Cerebellar nuclear complex (tissue), 1 donor: ENCODE data around the gene ZBTB16.

Experiments
- DNase-seq, 2 experiments: peaks; one replicate each; lab custom pipeline; 2025; lab: John Stamatoyannopoulos, UW

Gene ZBTB16

GRCh38 chr11:114106986-114107385, 47.5 kb downstream of the ZBTB16 start:
- DNase-seq: no peak

GRCh38 chr11:114108501-114109205, 49.1 kb downstream of the ZBTB16 start:
- DNase-seq: no peak

GRCh38 chr11:114109206-114110090, 49.9 kb downstream of the ZBTB16 start:
- no peak for DNase-seq

GRCh38 chr11:114110123-114110522, 50.6 kb downstream of the ZBTB16 start:
- DNase-seq: no peak

GRCh38 chr11:114110952-114111947, 51.7 kb downstream of the ZBTB16 start:
- no peak for DNase-seq

GRCh38 chr11:114115451-114115928, 56.0 kb downstream of the ZBTB16 start:
- DNase-seq: no peak

- no peak for DNase-seq
Measured at GRCh38 chr11:114116357-114116756, 56.8 kb downstream of the ZBTB16 start.

- DNase-seq: no peak
Measured at GRCh38 chr11:114116800-114117199, 57.3 kb downstream of the ZBTB16 start.

GRCh38 chr11:114120606-114121005, 61.1 kb downstream of the ZBTB16 start:
- DNase-seq: no peak

- DNase-seq: no peak
Measured at GRCh38 chr11:114121138-114121537, 61.6 kb downstream of the ZBTB16 start.

GRCh38 chr11:114121804-114122504, 62.4 kb downstream of the ZBTB16 start:
- no peak for DNase-seq

- no peak for DNase-seq
Measured at GRCh38 chr11:114122686-114123085, 63.2 kb downstream of the ZBTB16 start.

GRCh38 chr11:114123692-114124330, 64.3 kb downstream of the ZBTB16 start:
- DNase-seq: no peak

- DNase-seq: no peak
Measured at GRCh38 chr11:114124601-114125144, 65.2 kb downstream of the ZBTB16 start.

- no peak for DNase-seq
Measured at GRCh38 chr11:114125531-114125930, 66.0 kb downstream of the ZBTB16 start.

- no peak for DNase-seq
Measured at GRCh38 chr11:114125959-114126358, 66.4 kb downstream of the ZBTB16 start.

GRCh38 chr11:114128399-114128798, 68.9 kb downstream of the ZBTB16 start:
- no peak for DNase-seq

- no peak for DNase-seq
Measured at GRCh38 chr11:114129142-114129541, 69.6 kb downstream of the ZBTB16 start.

GRCh38 chr11:114129699-114130098, 70.2 kb downstream of the ZBTB16 start:
- DNase-seq: no peak

GRCh38 chr11:114130115-114130576, 70.6 kb downstream of the ZBTB16 start:
- no peak for DNase-seq
